WTC11 (cell line): Measurements from ENCODE around the gene PAK1IP1. TPM values are rescaled to one million over a fixed set of nuclear protein-coding genes. Genes with fewer than 3 reads are reported as not detected.
"Not testable (repeated sequence)": the region's sequence is repeated elsewhere in the genome, so short reads cannot be mapped to it uniquely, and the experiment has no call there.

ENCODE experiments used
- ATAC-seq: fragments of 200-7000 bp; cut with Tn5 transposase; 2 replicates; pipeline ENCODE4 v1.10.0; 2021; ENCODE audit warnings: mild to moderate bottlenecking, moderate library complexity
- CTCF ChIA-PET: fragments of 300-600 bp; sonication (Branson Sonifier 250); formaldehyde crosslinking; loops from one replicate; lab custom pipeline; 2021; ENCODE audit warnings: antibody characterized with exemption; lab: Charles Lee
- POLR2A ChIA-PET: fragments of 350-600 bp; sonication (Branson Sonifier 250); formaldehyde crosslinking; loops from one replicate; lab custom pipeline; 2021; ENCODE audit warnings: antibody characterized with exemption; lab: Charles Lee
- DNase-seq: peaks from one replicate; pipeline ENCODE4 v3.0.0; 2021; ENCODE audit warnings: low spot score
- H3K27ac Mint-ChIP-seq: 2 replicates; pipeline ENCODE4 v1.8.0; 2021; ENCODE audit warnings: mixed read lengths
- H3K27me3 Mint-ChIP-seq: 2 replicates; pipeline ENCODE4 v1.8.0; 2021; ENCODE audit warnings: low read depth, mild to moderate bottlenecking, moderate library complexity, mixed read lengths
- H3K36me3 Mint-ChIP-seq: 2 replicates; pipeline ENCODE4 v1.8.0; 2021; ENCODE audit warnings: mixed read lengths
- H3K4me1 Mint-ChIP-seq: 2 replicates; pipeline ENCODE4 v1.8.0; 2022; ENCODE audit warnings: mixed read lengths
- H3K4me3 Mint-ChIP-seq: 2 replicates; pipeline ENCODE4 v1.8.0; 2021; ENCODE audit warnings: mild to moderate bottlenecking, moderate library complexity, mixed read lengths
- H3K9me3 Mint-ChIP-seq: 2 replicates; pipeline ENCODE4 v1.8.0; 2021; ENCODE audit warnings: mixed read lengths
- ATF1 ChIP-seq: sonication (generic); formaldehyde crosslinking; IDR thresholded peaks from 2 replicates; pipeline ENCODE4 v1.8.1; 2023; ENCODE audit warnings: mild to moderate bottlenecking, moderate library complexity, missing genetic modification reagents
- E2F1 ChIP-seq: sonication (generic); formaldehyde crosslinking; IDR thresholded peaks from 2 replicates; pipeline ENCODE4 v1.8.0; 2022; ENCODE audit warnings: mild to moderate bottlenecking, missing genetic modification reagents
- IRF2 ChIP-seq: sonication (generic); formaldehyde crosslinking; IDR thresholded peaks from 2 replicates; pipeline ENCODE4 v1.8.0; 2022; ENCODE audit warnings: low read depth, missing genetic modification reagents, borderline replicate concordance
- JAZF1 ChIP-seq: fragments of 250-450 bp; sonication (Bioruptor Pico); IDR thresholded peaks from 2 replicates; pipeline ENCODE4 v1.9.0; 2021; ENCODE audit warnings: moderate library complexity, mild to moderate bottlenecking, inconsistent platforms
- NR1H2 ChIP-seq: sonication (generic); formaldehyde crosslinking; IDR thresholded peaks from 2 replicates; pipeline ENCODE4 v1.9.0; 2021; ENCODE audit warnings: mild to moderate bottlenecking, moderate library complexity, missing genetic modification reagents
- NR3C1 ChIP-seq: sonication (generic); formaldehyde crosslinking; conservative IDR thresholded peaks from 2 replicates; pipeline ENCODE4 v1.8.1; 2023; ENCODE audit warnings: low read depth, mild to moderate bottlenecking, missing genetic modification reagents
- OVOL2 ChIP-seq: fragments of 250-450 bp; sonication (Bioruptor Pico); IDR thresholded peaks from 2 replicates; pipeline ENCODE4 v1.9.0; 2021; ENCODE audit warnings: mild to moderate bottlenecking, borderline replicate concordance
- PRDM15 ChIP-seq: sonication (generic); formaldehyde crosslinking; IDR thresholded peaks from 2 replicates; pipeline ENCODE4 v1.8.0; 2022; ENCODE audit warnings: missing genetic modification reagents
- SMAD4 ChIP-seq: sonication (generic); formaldehyde crosslinking; IDR thresholded peaks from 2 replicates; pipeline ENCODE4 v1.8.0; 2022; ENCODE audit warnings: mild to moderate bottlenecking, missing genetic modification reagents
- TEAD1 ChIP-seq: sonication (generic); formaldehyde crosslinking; IDR thresholded peaks from 2 replicates; pipeline ENCODE4 v1.8.0; 2022; ENCODE audit warnings: mild to moderate bottlenecking, missing genetic modification reagents
- TP53 ChIP-seq: sonication (generic); formaldehyde crosslinking; IDR thresholded peaks from 2 replicates; pipeline ENCODE4 v1.8.1; 2023; ENCODE audit warnings: mild to moderate bottlenecking, missing genetic modification reagents
- ZBTB21 ChIP-seq: sonication (generic); formaldehyde crosslinking; IDR thresholded peaks from 2 replicates; pipeline ENCODE4 v1.8.1; 2023; ENCODE audit warnings: mild to moderate bottlenecking, missing genetic modification reagents, borderline replicate concordance
- ZNF396 ChIP-seq: fragments of 250-450 bp; sonication (Bioruptor Pico); IDR thresholded peaks from 2 replicates; pipeline ENCODE4 v1.8.0; 2021; ENCODE audit warnings: mild to moderate bottlenecking, moderate library complexity, borderline replicate concordance
- ZNF425 ChIP-seq: fragments of 250-450 bp; sonication (Bioruptor Pico); conservative IDR thresholded peaks from 2 replicates; pipeline ENCODE4 v1.9.0; 2021; ENCODE audit warnings: mild to moderate bottlenecking
- total RNA-seq: library from RNA; stranded (reverse); gene quantifications from 3 replicates; pipeline ENCODE4 v1.2.3, GENCODE V29; 2021
- TF ChIP-seq, protein P1 (sequence below): fragments of 250-450 bp; sonication (Bioruptor Pico); IDR thresholded peaks from 2 replicates; pipeline ENCODE4 v1.9.0; 2021; ENCODE audit warnings: moderate library complexity, mild to moderate bottlenecking, inconsistent platforms, borderline replicate concordance
- TF ChIP-seq, protein P2 (sequence below): fragments of 250-450 bp; sonication (Bioruptor Pico); IDR thresholded peaks from 2 replicates; pipeline ENCODE4 v1.9.0; 2021; ENCODE audit warnings: mild to moderate bottlenecking, borderline replicate concordance

Gene PAK1IP1
- total RNA-seq, 1 experiment from 2014 or later, result 30.4 TPM

GRCh38 chr6:10749734-10750133 lies 55.0 kb downstream of the PAK1IP1 start:
- TF ChIP-seq PRDM15 (no peak), NR3C1 (CRISPR knock-in tag) (no peak), SMAD4 (CRISPR knock-in tag) (no peak), JAZF1 (CRISPR knock-in tag) (no peak), ZBTB21 (CRISPR knock-in tag) (no peak), ZNF396 (CRISPR knock-in tag) (no peak), IRF2 (CRISPR knock-in tag) (no peak), TP53 (no peak), ATF1 (CRISPR knock-in tag) (no peak), E2F1 (CRISPR knock-in tag) (no peak)
- TF ChIP-seq, protein P1, sequence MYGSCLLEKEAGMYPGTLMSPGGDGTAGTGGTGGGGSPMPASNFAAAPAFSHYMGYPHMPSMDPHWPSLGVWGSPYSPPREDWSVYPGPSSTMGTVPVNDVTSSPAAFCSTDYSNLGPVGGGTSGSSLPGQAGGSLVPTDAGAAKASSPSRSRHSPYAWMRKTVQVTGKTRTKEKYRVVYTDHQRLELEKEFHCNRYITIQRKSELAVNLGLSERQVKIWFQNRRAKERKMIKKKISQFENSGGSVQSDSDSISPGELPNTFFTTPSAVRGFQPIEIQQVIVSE, result no peak
- peaks cover 32% of the 10 kb centered on the region for H3K36me3 Mint-ChIP-seq
- ATAC-seq (no peak), DNase-seq (no peak)
- H3K4me3 Mint-ChIP-seq, result peak overlapping the region; percentile 93; the same call in 1 of the 2 replicates
- ChIA-PET CTCF (no interaction called here), POLR2A (no interaction called here)
- no peaks in the 10 kb centered on the region for H3K27me3 Mint-ChIP-seq
- no peaks in the 10 kb centered on the region for H3K9me3 Mint-ChIP-seq
- peak overlapping the region; percentile 55; the same call in 1 of the 2 replicates for H3K27ac Mint-ChIP-seq
- H3K4me1 Mint-ChIP-seq, result peaks cover 30% of the 10 kb centered on the region

DNA sequence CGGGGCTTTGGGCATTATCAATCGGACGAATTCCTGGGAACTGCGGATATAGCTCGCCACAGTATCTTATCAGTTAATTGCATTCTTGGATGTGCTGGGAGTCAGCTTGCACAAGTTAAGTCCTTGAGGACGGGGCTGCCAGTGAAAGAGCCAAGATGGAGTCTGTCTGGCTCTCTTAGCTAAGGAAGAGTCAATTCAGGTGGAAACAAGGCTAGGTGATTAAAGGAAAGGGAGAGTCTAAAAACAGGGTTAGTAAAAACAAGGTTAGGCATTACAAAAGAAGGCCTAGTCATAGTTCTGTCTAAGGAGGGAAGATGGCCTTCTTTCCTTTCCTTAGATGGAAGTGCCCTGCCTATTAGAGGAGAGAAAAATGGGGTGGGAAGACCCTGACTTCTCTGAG lies 55.8 kb downstream of the PAK1IP1 start:
- H3K36me3 Mint-ChIP-seq, result peaks cover 40% of the 10 kb centered on the region
- H3K9me3 Mint-ChIP-seq, POLR2A ChIA-PET, H3K27me3 Mint-ChIP-seq, H3K4me3 Mint-ChIP-seq, DNase-seq, ATAC-seq: not testable (repeated sequence)
- peaks cover 21% of the 10 kb centered on the region for H3K4me1 Mint-ChIP-seq
- CTCF ChIA-PET, result interaction anchor here (1.0 kb wide), 1 partner anchor 50 kb away, joined by 4 read pairs; no protein-coding TSS in a partner anchor
- H3K27ac Mint-ChIP-seq, result peak overlapping the region; percentile 73

DNA sequence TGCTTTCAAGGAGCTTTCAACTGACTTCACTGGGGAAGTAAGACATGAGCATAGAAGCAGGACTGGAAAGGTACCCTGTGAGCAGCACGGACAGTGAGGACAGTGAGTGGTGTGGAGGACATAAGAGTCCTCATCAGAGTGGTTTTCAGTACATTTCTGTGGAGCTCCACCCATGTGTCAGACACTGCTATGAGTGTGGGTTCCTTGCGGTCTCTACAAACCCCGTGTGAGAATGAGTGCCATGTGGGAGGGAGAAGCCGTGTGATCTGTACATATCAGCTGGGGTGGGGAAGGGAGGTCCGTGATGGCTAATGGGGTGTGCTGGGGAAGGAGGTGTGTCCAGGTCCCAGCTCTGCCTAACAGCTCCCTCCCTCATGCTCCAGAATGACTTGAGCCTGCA lies 57.0 kb downstream of the PAK1IP1 start:
- POLR2A ChIA-PET, H3K4me3 Mint-ChIP-seq, H3K27me3 Mint-ChIP-seq, CTCF ChIA-PET, ATAC-seq, DNase-seq, H3K9me3 Mint-ChIP-seq, H3K27ac Mint-ChIP-seq: not testable (repeated sequence)
- H3K4me1 Mint-ChIP-seq, result peaks cover 13% of the 10 kb centered on the region
- peaks cover 50% of the 10 kb centered on the region for H3K36me3 Mint-ChIP-seq

DNA sequence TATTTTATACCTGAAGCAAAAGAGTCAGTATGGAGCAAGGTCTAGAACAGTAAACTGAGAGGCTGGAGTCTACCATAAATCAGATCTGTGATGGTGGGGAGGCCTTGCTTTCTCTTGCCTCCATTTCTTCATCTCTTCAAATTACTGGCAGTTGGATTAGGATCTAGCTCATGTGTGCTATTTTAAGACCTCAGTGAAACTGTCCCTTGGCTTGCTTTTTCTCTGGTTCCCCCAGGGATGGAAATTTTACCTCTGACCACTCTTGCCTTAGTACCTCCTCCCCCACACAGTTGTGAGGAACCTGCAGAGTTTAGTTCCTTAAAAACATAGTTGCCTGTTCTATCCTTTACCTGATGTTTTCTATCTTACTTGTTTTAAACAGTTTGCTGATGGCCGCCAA lies 61.3 kb downstream of the PAK1IP1 start:
- ATAC-seq (no peak), DNase-seq (no peak)
- Mint-ChIP-seq H3K36me3 (peaks cover 67% of the 10 kb centered on the region), H3K4me1 (peaks cover 8% of the 10 kb centered on the region), H3K27ac (no peak overlapping the region), H3K27me3 (no peaks in the 10 kb centered on the region), H3K4me3 (no peak overlapping the region), H3K9me3 (no peaks in the 10 kb centered on the region)
- POLR2A ChIA-PET, result no interaction called here
- CTCF ChIA-PET, result no interaction called here
- no peak for TF ChIP-seq OVOL2 (CRISPR knock-in tag)
- TF ChIP-seq ZNF425 (CRISPR knock-in tag), result no peak
- TF ChIP-seq, protein P2, sequence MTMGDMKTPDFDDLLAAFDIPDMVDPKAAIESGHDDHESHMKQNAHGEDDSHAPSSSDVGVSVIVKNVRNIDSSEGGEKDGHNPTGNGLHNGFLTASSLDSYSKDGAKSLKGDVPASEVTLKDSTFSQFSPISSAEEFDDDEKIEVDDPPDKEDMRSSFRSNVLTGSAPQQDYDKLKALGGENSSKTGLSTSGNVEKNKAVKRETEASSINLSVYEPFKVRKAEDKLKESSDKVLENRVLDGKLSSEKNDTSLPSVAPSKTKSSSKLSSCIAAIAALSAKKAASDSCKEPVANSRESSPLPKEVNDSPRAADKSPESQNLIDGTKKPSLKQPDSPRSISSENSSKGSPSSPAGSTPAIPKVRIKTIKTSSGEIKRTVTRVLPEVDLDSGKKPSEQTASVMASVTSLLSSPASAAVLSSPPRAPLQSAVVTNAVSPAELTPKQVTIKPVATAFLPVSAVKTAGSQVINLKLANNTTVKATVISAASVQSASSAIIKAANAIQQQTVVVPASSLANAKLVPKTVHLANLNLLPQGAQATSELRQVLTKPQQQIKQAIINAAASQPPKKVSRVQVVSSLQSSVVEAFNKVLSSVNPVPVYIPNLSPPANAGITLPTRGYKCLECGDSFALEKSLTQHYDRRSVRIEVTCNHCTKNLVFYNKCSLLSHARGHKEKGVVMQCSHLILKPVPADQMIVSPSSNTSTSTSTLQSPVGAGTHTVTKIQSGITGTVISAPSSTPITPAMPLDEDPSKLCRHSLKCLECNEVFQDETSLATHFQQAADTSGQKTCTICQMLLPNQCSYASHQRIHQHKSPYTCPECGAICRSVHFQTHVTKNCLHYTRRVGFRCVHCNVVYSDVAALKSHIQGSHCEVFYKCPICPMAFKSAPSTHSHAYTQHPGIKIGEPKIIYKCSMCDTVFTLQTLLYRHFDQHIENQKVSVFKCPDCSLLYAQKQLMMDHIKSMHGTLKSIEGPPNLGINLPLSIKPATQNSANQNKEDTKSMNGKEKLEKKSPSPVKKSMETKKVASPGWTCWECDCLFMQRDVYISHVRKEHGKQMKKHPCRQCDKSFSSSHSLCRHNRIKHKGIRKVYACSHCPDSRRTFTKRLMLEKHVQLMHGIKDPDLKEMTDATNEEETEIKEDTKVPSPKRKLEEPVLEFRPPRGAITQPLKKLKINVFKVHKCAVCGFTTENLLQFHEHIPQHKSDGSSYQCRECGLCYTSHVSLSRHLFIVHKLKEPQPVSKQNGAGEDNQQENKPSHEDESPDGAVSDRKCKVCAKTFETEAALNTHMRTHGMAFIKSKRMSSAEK (CRISPR knock-in tag), result no peak
- no peak for TF ChIP-seq NR1H2 (CRISPR knock-in tag)
- TF ChIP-seq IRF2 (CRISPR knock-in tag), result no peak
- no peak for TF ChIP-seq TEAD1 (CRISPR knock-in tag)
